ENCODE results near the gene KLHL12.

The KLHL12 gene

GRCh38 chr1:202967684-202968281 lies 40.7 kb upstream of the KLHL12 start:
- in situ Hi-C loops (cut with MboI; ENCODE audit: low pct_unique_long_range_greater_than_20kb, low sequenced_read_pairs, unreplicated experiment): no loop called here
- no peak for TF ChIP-seq CTCF (IDR thresholded peaks at IDR 0.05; ENCODE audit: extremely low read depth, insufficient read depth, missing control alignments)
- peak; percentile 52 for DNase-seq (ENCODE audit: low spot score)

GRCh38 chr1:202966006-202966898 lies 39.2 kb upstream of the KLHL12 start:
- no peak for DNase-seq (ENCODE audit: low spot score)
- in situ Hi-C loops (cut with MboI; ENCODE audit: low pct_unique_long_range_greater_than_20kb, low sequenced_read_pairs, unreplicated experiment): no loop called here
- TF ChIP-seq CTCF (IDR thresholded peaks at IDR 0.05; ENCODE audit: extremely low read depth, insufficient read depth, missing control alignments): no peak

GRCh38 chr1:202965422-202965821 lies 38.4 kb upstream of the KLHL12 start:
- no peak for TF ChIP-seq CTCF (IDR thresholded peaks at IDR 0.05; ENCODE audit: extremely low read depth, insufficient read depth, missing control alignments)
- in situ Hi-C loops (cut with MboI; ENCODE audit: low pct_unique_long_range_greater_than_20kb, low sequenced_read_pairs, unreplicated experiment): no loop called here
- no peak for DNase-seq (ENCODE audit: low spot score)

- TF ChIP-seq CTCF (IDR thresholded peaks at IDR 0.05; ENCODE audit: extremely low read depth, insufficient read depth, missing control alignments): no peak
- in situ Hi-C loops (cut with MboI; ENCODE audit: low pct_unique_long_range_greater_than_20kb, low sequenced_read_pairs, unreplicated experiment): no loop called here
Measured at GRCh38 chr1:202964791-202965410, 37.9 kb upstream of the KLHL12 start.

GRCh38 chr1:202961220-202961880 lies 34.3 kb upstream of the KLHL12 start:
- TF ChIP-seq CTCF (IDR thresholded peaks at IDR 0.05; ENCODE audit: extremely low read depth, insufficient read depth, missing control alignments): no peak
- in situ Hi-C loops (cut with MboI; ENCODE audit: low pct_unique_long_range_greater_than_20kb, low sequenced_read_pairs, unreplicated experiment): no loop called here
- DNase-seq (ENCODE audit: low spot score): no peak

More at GRCh38 chr1:202964791-202965410, 37.9 kb upstream of the KLHL12 start:
- DNase-seq (ENCODE audit: low spot score): no peak

GRCh38 chr1:202959276-202959620 lies 32.2 kb upstream of the KLHL12 start:
- in situ Hi-C loops (cut with MboI; ENCODE audit: low pct_unique_long_range_greater_than_20kb, low sequenced_read_pairs, unreplicated experiment): no loop called here
- no peak for TF ChIP-seq CTCF (IDR thresholded peaks at IDR 0.05; ENCODE audit: extremely low read depth, insufficient read depth, missing control alignments)
- DNase-seq (ENCODE audit: low spot score): no peak

All from GM13977 (cell line).